Stomach (tissue), 4 donors: Measurements from ENCODE around the gene XPO6.

ENCODE experiments used
- EP300 ChIP-seq: sonication (generic); formaldehyde crosslinking; IDR thresholded peaks from one replicate; pipeline ENCODE4 v1.6.1; 2017; ENCODE audit warnings: antibody characterized with exemption
- POLR2A ChIP-seq, 4 donors: fragments of 450-650 bp; IDR thresholded peaks; one replicate each; pipeline ENCODE4 v1.6.1; 2016; ENCODE audit warnings: antibody characterized with exemption in 4 of 4, control low read depth in 2 of 4, mild to moderate bottlenecking in 1 of 4, moderate library complexity in 1 of 4
- TF ChIP-seq, protein P1 (sequence below), 7 experiments: fragments of 450-650 bp in 4 of 7; fragments of 200-600 bp in 3 of 7; sonication (generic) in 3 of 7; IDR thresholded peaks; one replicate each; pipeline ENCODE4 v1.5.1; 2016 to 2019; ENCODE audit warnings: antibody characterized with exemption in 7 of 7, control low read depth in 2 of 7, mild to moderate bottlenecking in 1 of 7

DNA sequence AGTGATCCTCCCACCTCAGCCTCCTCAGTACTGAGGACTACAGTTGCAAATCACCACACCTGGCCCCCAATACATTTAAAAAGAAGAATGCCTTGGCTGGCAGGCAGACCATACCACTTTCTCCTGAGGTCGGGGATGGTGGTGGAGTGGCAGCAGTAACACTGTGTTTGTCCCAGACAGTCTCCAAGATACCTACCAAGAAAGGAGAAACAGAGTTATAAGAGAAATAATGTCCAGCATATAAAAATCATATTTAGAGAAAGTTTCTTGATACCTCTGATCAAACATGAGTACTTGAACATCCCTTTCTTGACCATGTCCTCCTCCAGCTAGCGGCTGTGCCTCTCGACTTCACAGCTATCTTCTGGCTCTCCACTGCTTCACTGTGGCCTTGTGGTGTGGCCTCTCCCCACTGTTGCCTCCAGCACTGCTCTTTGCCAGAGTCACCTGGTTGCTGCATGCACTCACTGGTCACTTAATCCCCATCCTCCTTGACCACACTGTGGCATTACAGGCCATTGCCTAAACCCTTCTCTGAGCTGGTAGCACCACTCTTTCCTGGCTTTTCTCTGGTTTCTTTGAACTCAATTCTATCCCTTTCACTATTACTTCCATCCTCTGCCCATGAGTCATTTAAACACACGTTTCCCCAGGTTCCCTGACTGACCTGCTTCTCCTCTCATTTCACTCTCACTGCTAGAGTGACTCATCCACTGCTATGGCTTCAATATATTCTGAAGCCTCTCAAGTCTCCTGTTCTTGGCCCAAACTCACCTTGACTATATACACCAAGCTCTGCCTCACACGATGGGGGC lies 45.2 kb downstream of the XPO6 start:
- TF ChIP-seq, protein P1, sequence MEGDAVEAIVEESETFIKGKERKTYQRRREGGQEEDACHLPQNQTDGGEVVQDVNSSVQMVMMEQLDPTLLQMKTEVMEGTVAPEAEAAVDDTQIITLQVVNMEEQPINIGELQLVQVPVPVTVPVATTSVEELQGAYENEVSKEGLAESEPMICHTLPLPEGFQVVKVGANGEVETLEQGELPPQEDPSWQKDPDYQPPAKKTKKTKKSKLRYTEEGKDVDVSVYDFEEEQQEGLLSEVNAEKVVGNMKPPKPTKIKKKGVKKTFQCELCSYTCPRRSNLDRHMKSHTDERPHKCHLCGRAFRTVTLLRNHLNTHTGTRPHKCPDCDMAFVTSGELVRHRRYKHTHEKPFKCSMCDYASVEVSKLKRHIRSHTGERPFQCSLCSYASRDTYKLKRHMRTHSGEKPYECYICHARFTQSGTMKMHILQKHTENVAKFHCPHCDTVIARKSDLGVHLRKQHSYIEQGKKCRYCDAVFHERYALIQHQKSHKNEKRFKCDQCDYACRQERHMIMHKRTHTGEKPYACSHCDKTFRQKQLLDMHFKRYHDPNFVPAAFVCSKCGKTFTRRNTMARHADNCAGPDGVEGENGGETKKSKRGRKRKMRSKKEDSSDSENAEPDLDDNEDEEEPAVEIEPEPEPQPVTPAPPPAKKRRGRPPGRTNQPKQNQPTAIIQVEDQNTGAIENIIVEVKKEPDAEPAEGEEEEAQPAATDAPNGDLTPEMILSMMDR (IDR thresholded peaks at IDR 0.05) = no peak
- TF ChIP-seq POLR2A (IDR thresholded peaks at IDR 0.05) (no peak), EP300 (no peak)
